CD4-positive, alpha-beta T cell (primary cell): ENCODE data around the gene SFSWAP. TPM values are rescaled to one million over a fixed set of nuclear protein-coding genes. Genes with fewer than 3 reads are reported as not detected.

Experiments used
- ATAC-seq: fragments of 200-7000 bp; cut with Tn5 transposase; one replicate; pipeline ENCODE4 v1.10.0; 2022; ENCODE audit warnings: mild to moderate bottlenecking; ENCODE audit not compliant: poor library complexity
- CTCF ChIA-PET: fragments of 350-600 bp; sonication (Branson Sonifier 250); formaldehyde crosslinking; loops from one replicate; lab custom pipeline; 2021; ENCODE audit warnings: antibody characterized with exemption, inconsistent platforms; lab: Charles Lee
- POLR2A ChIA-PET: fragments of 350-600 bp; sonication (Branson Sonifier 250); formaldehyde crosslinking; loops from one replicate; lab custom pipeline; 2021; ENCODE audit warnings: antibody characterized with exemption, inconsistent platforms; lab: Charles Lee
- DNase-seq, 14 experiments: peaks; one replicate each; pipeline ENCODE4 v3.0.0-alpha.2; 2013 to 2020; ENCODE audit warnings: mixed read lengths in 2 of 14
- H3K27ac ChIP-seq, 2 donors: one replicate each; pipeline versions ENCODE4 v1.5.1 to v1.7.0; 2013; ENCODE audit warnings: low read length in 2 of 2, low read depth in 1 of 2, mild to moderate bottlenecking in 1 of 2
- H3K27me3 ChIP-seq, 2 experiments: 1 replicate in 1 of 2; 2 replicates in 1 of 2; pipeline versions ENCODE4 v1.6.1 to v1.7.0; 2013; ENCODE audit warnings: low read length in 2 of 2, control low read depth in 1 of 2, mild to moderate bottlenecking in 1 of 2, moderate library complexity in 1 of 2; ENCODE audit not compliant: insufficient read depth in 2 of 2, control insufficient read depth in 1 of 2
- H3K36me3 ChIP-seq: one replicate; pipeline ENCODE4 v1.6.1; 2013; ENCODE audit warnings: low read length, control low read depth; ENCODE audit not compliant: insufficient read depth
- H3K4me1 ChIP-seq: one replicate; pipeline ENCODE4 v1.6.1; 2013; ENCODE audit warnings: low read length, control low read depth; ENCODE audit not compliant: insufficient read depth
- H3K4me3 ChIP-seq: one replicate; pipeline ENCODE4 v1.5.1; 2013; ENCODE audit warnings: mild to moderate bottlenecking, low read length, moderate library complexity
- H3K9me3 ChIP-seq, 2 experiments: 1 replicate in 1 of 2; 2 replicates in 1 of 2; pipeline versions ENCODE4 v1.6.1 to v1.7.0; 2013; ENCODE audit warnings: low read length in 2 of 2, mild to moderate bottlenecking in 2 of 2, control low read depth in 1 of 2, moderate library complexity in 1 of 2; ENCODE audit not compliant: control insufficient read depth in 1 of 2, insufficient read depth in 1 of 2
- H3K27ac Mint-ChIP-seq: one replicate; pipeline ENCODE4 v1.8.0; 2020; ENCODE audit warnings: mixed read lengths
- H3K27me3 Mint-ChIP-seq: one replicate; pipeline ENCODE4 v1.8.0; 2021; ENCODE audit warnings: mixed read lengths
- H3K36me3 Mint-ChIP-seq: one replicate; pipeline ENCODE4 v1.8.0; 2021; ENCODE audit warnings: low read depth, mixed read lengths
- H3K4me1 Mint-ChIP-seq: one replicate; pipeline ENCODE4 v1.8.0; 2021; ENCODE audit warnings: low read depth, mixed read lengths
- H3K4me3 Mint-ChIP-seq: one replicate; pipeline ENCODE4 v1.8.0; 2020; ENCODE audit warnings: mild to moderate bottlenecking, mixed read lengths
- H3K9me3 Mint-ChIP-seq: one replicate; pipeline ENCODE4 v1.8.0; 2020; ENCODE audit warnings: mixed read lengths
- CTCF ChIP-seq: fragments of 200-600 bp; IDR thresholded peaks from one replicate; pipeline ENCODE4 v1.8.0; 2022; ENCODE audit warnings: antibody characterized with exemption, mild to moderate bottlenecking
- intact Hi-C, 2 experiments: fragments of 100-400 bp; cut with DNase I in 1 of 2; cut with micrococcal nuclease in 1 of 2; formaldehyde crosslinking; loops; one replicate each; pipeline versions ENCODE4 v1.15.1 to v1.9.0; 2023 to 2025; cut with DNase I, micrococcal nuclease
- total RNA-seq, 174 experiments: library from RNA in 2 of 174; stranded (reverse) in 2 of 174; gene quantifications; one replicate each; pipeline ENCODE4 v1.2.3 and lab custom pipeline; 2021 to 2026

The SFSWAP gene
- total RNA-seq, 2 experiments from 2014 or later: 88.7 to 98.4 TPM

GRCh38 chr12:131749618-131750315 is 38.9 kb downstream of the SFSWAP start:
- H3K4me3 Mint-ChIP-seq: no peak overlapping the region
- no peak overlapping the region for H3K27ac ChIP-seq
- H3K27ac Mint-ChIP-seq: no peak overlapping the region
- no peaks in the 10 kb centered on the region for H3K9me3 ChIP-seq
- no peaks in the 10 kb centered on the region for H3K4me1 ChIP-seq
- ATAC-seq (no peak), DNase-seq (no peak)
- H3K27me3 ChIP-seq: no peaks in the 10 kb centered on the region
- H3K36me3 ChIP-seq: peaks cover 64% of the 10 kb centered on the region
- no peaks in the 10 kb centered on the region for H3K9me3 Mint-ChIP-seq
- peaks cover 95% of the 10 kb centered on the region for H3K36me3 Mint-ChIP-seq
- intact Hi-C loops: no loop called here
- H3K4me1 Mint-ChIP-seq: no peaks in the 10 kb centered on the region
- TF ChIP-seq CTCF: no peak
- no peaks in the 10 kb centered on the region for H3K27me3 Mint-ChIP-seq
- no peak overlapping the region for H3K4me3 ChIP-seq
- ChIA-PET POLR2A (interaction anchor here (0.9 kb wide), 1 partner anchor 12 kb away, joined by 5 read pairs; no protein-coding TSS in a partner anchor), CTCF (no interaction called here)

GRCh38 chr12:131751335-131751734 is 40.4 kb downstream of the SFSWAP start:
- ChIA-PET CTCF (no interaction called here), POLR2A (no interaction called here)
- TF ChIP-seq CTCF: no peak
- Mint-ChIP-seq H3K4me1 (peaks cover 6% of the 10 kb centered on the region), H3K27me3 (no peaks in the 10 kb centered on the region), H3K9me3 (no peaks in the 10 kb centered on the region), H3K36me3 (peaks cover 95% of the 10 kb centered on the region), H3K27ac (no peak overlapping the region), H3K4me3 (no peak overlapping the region)
- H3K4me3 ChIP-seq: no peak overlapping the region
- no peaks in the 10 kb centered on the region for H3K27me3 ChIP-seq
- H3K4me1 ChIP-seq: no peaks in the 10 kb centered on the region
- intact Hi-C loops: no loop called here
- peaks cover 64% of the 10 kb centered on the region for H3K36me3 ChIP-seq
- H3K9me3 ChIP-seq: no peaks in the 10 kb centered on the region
- DNase-seq (no peak), ATAC-seq (no peak)
- no peak overlapping the region for H3K27ac ChIP-seq

GRCh38 chr12:131752451-131752850 is 41.6 kb downstream of the SFSWAP start:
- H3K27ac Mint-ChIP-seq: no peak overlapping the region
- intact Hi-C loops: no loop called here
- no peaks in the 10 kb centered on the region for H3K9me3 Mint-ChIP-seq
- ATAC-seq: no peak
- H3K4me1 ChIP-seq: no peaks in the 10 kb centered on the region
- no peak overlapping the region for H3K27ac ChIP-seq
- no peak overlapping the region for H3K4me3 ChIP-seq
- peaks cover 6% of the 10 kb centered on the region for H3K4me1 Mint-ChIP-seq
- no peak for TF ChIP-seq CTCF
- ChIA-PET POLR2A (no interaction called here), CTCF (no interaction called here)
- peaks cover 66% of the 10 kb centered on the region for H3K36me3 ChIP-seq
- H3K9me3 ChIP-seq: no peaks in the 10 kb centered on the region
- peaks cover 96% of the 10 kb centered on the region for H3K36me3 Mint-ChIP-seq
- H3K27me3 Mint-ChIP-seq: no peaks in the 10 kb centered on the region
- no peak overlapping the region for H3K4me3 Mint-ChIP-seq
- no peaks in the 10 kb centered on the region for H3K27me3 ChIP-seq
- no peak for DNase-seq
